Activated naive CD8-positive, alpha-beta T cell treated with anti-CD3 and anti-CD28 coated beads for 36 hours (primary cell): Measurements from ENCODE around the gene KIF5C. TPM values are rescaled to one million over a fixed set of nuclear protein-coding genes. Genes with fewer than 3 reads are reported as not detected.
A peak's percentile ranks its signal among the peaks of the same experiment; 100 is the strongest.
"Not testable (repeated sequence)": the region's sequence is repeated elsewhere in the genome, so short reads cannot be mapped to it uniquely, and the experiment has no call there.

ENCODE experiments used
- DNase-seq: peaks from one replicate; pipeline ENCODE4 v3.0.0; 2021
- H3K27ac Mint-ChIP-seq: one replicate; pipeline ENCODE4 v1.8.0; 2022; ENCODE audit warnings: mild to moderate bottlenecking, moderate library complexity, mixed read lengths
- H3K27me3 Mint-ChIP-seq: one replicate; pipeline ENCODE4 v1.8.0; 2022; ENCODE audit warnings: mild to moderate bottlenecking, mixed read lengths
- H3K36me3 Mint-ChIP-seq: one replicate; pipeline ENCODE4 v1.8.0; 2021; ENCODE audit warnings: mild to moderate bottlenecking, mixed read lengths
- H3K4me1 Mint-ChIP-seq: one replicate; pipeline ENCODE4 v1.8.0; 2021; ENCODE audit warnings: mixed read lengths
- H3K4me3 Mint-ChIP-seq: one replicate; pipeline ENCODE4 v1.8.0; 2022; ENCODE audit warnings: mild to moderate bottlenecking, moderate library complexity, mixed read lengths
- H3K9me3 Mint-ChIP-seq: one replicate; pipeline ENCODE4 v1.8.0; 2022; ENCODE audit warnings: mixed read lengths
- total RNA-seq, 2 experiments: library from RNA; stranded (reverse); gene quantifications; one replicate each; pipeline ENCODE4 v1.2.3, GENCODE V29; 2021

The KIF5C gene
- 10 to 100 TPM; 15.3 to 19.7 TPM for total RNA-seq

- Mint-ChIP-seq H3K36me3 (peaks cover 3% of the 10 kb centered on the region), H3K27ac (peak within 1 kb of the TSS; percentile 58), H3K4me3 (peak within 1 kb of the TSS; percentile 88), H3K9me3 (no peaks in the 10 kb centered on the region), H3K27me3 (peaks cover 41% of the 10 kb centered on the region), H3K4me1 (peaks cover 11% of the 10 kb centered on the region)
- DNase-seq = peak; percentile 90
Observed at GRCh38 chr2:148874868-148875341, at the start of gene KIF5C. Gene KIF5C (plus strand): TSS chr2:148875227. CDS start chr2:148875618, 391 bp downstream.

- Mint-ChIP-seq H3K4me3 (no peak overlapping the region), H3K36me3 (no peaks in the 10 kb centered on the region), H3K4me1 (no peaks in the 10 kb centered on the region), H3K27ac (no peak overlapping the region), H3K27me3 (no peaks in the 10 kb centered on the region), H3K9me3 (no peaks in the 10 kb centered on the region)
- no peak for DNase-seq
Observed at GRCh38 chr2:148826791-148827190, 48.2 kb upstream of the KIF5C start.

- no peak overlapping the region for H3K4me3 Mint-ChIP-seq
- H3K27ac Mint-ChIP-seq = no peak overlapping the region
- H3K4me1 Mint-ChIP-seq = no peaks in the 10 kb centered on the region
- no peaks in the 10 kb centered on the region for H3K36me3 Mint-ChIP-seq
- H3K27me3 Mint-ChIP-seq = no peaks in the 10 kb centered on the region
- no peak for DNase-seq
- no peaks in the 10 kb centered on the region for H3K9me3 Mint-ChIP-seq
Observed at GRCh38 chr2:148828941-148829340, 46.1 kb upstream of the KIF5C start.

GRCh38 chr2:148829618-148830017, 45.4 kb upstream of the KIF5C start:
- no peaks in the 10 kb centered on the region for H3K4me1 Mint-ChIP-seq
- H3K4me3 Mint-ChIP-seq = no peak overlapping the region
- DNase-seq = no peak
- H3K9me3 Mint-ChIP-seq = no peaks in the 10 kb centered on the region
- H3K36me3 Mint-ChIP-seq = no peaks in the 10 kb centered on the region
- no peak overlapping the region for H3K27ac Mint-ChIP-seq
- H3K27me3 Mint-ChIP-seq = no peaks in the 10 kb centered on the region

- DNase-seq = no peak
- Mint-ChIP-seq H3K4me1 (no peaks in the 10 kb centered on the region), H3K9me3 (no peaks in the 10 kb centered on the region), H3K36me3 (no peaks in the 10 kb centered on the region), H3K4me3 (no peak overlapping the region), H3K27ac (no peak overlapping the region), H3K27me3 (no peaks in the 10 kb centered on the region)
Observed at GRCh38 chr2:148832637-148833036, 42.4 kb upstream of the KIF5C start.

GRCh38 chr2:148842050-148842449, 33.0 kb upstream of the KIF5C start:
- H3K27ac Mint-ChIP-seq = no peak overlapping the region
- H3K4me1 Mint-ChIP-seq = peaks cover 3% of the 10 kb centered on the region
- no peak overlapping the region for H3K4me3 Mint-ChIP-seq
- H3K36me3 Mint-ChIP-seq = no peaks in the 10 kb centered on the region
- H3K9me3 Mint-ChIP-seq = peaks cover 11% of the 10 kb centered on the region
- DNase-seq = no peak
- H3K27me3 Mint-ChIP-seq = peaks cover 3% of the 10 kb centered on the region

GRCh38 chr2:148848146-148848545, 26.9 kb upstream of the KIF5C start:
- no peak for DNase-seq
- peaks cover 14% of the 10 kb centered on the region for H3K9me3 Mint-ChIP-seq
- H3K4me1 Mint-ChIP-seq = no peaks in the 10 kb centered on the region
- H3K36me3 Mint-ChIP-seq = peaks cover 7% of the 10 kb centered on the region
- H3K27me3 Mint-ChIP-seq = peaks cover 15% of the 10 kb centered on the region
- no peak overlapping the region for H3K4me3 Mint-ChIP-seq
- no peak overlapping the region for H3K27ac Mint-ChIP-seq

GRCh38 chr2:148853458-148853857, 21.6 kb upstream of the KIF5C start:
- DNase-seq = no peak
- peaks cover 21% of the 10 kb centered on the region for H3K27me3 Mint-ChIP-seq

GRCh38 chr2:148860037-148860436, 15.0 kb upstream of the KIF5C start:
- DNase-seq = no peak
- peaks cover 6% of the 10 kb centered on the region for H3K27me3 Mint-ChIP-seq
- H3K9me3 Mint-ChIP-seq = no peaks in the 10 kb centered on the region
- no peaks in the 10 kb centered on the region for H3K4me1 Mint-ChIP-seq
- no peak overlapping the region for H3K27ac Mint-ChIP-seq
- H3K4me3 Mint-ChIP-seq = no peak overlapping the region
- no peaks in the 10 kb centered on the region for H3K36me3 Mint-ChIP-seq

More at GRCh38 chr2:148853458-148853857, 21.6 kb upstream of the KIF5C start:
- H3K36me3 Mint-ChIP-seq = peaks cover 2% of the 10 kb centered on the region
- H3K27ac Mint-ChIP-seq = no peak overlapping the region
- no peak overlapping the region for H3K4me3 Mint-ChIP-seq
- H3K9me3 Mint-ChIP-seq = peaks cover 4% of the 10 kb centered on the region
- H3K4me1 Mint-ChIP-seq = no peaks in the 10 kb centered on the region

GRCh38 chr2:148861367-148861766, 13.7 kb upstream of the KIF5C start:
- Mint-ChIP-seq H3K9me3 (no peaks in the 10 kb centered on the region), H3K27ac (no peak overlapping the region), H3K36me3 (no peaks in the 10 kb centered on the region), H3K4me1 (no peaks in the 10 kb centered on the region), H3K27me3 (peaks cover 5% of the 10 kb centered on the region), H3K4me3 (no peak overlapping the region)
- no peak for DNase-seq

GRCh38 chr2:148862478-148862877, 12.5 kb upstream of the KIF5C start:
- not testable (repeated sequence) for H3K4me3 Mint-ChIP-seq, H3K4me1 Mint-ChIP-seq, H3K27me3 Mint-ChIP-seq, H3K9me3 Mint-ChIP-seq, H3K36me3 Mint-ChIP-seq, H3K27ac Mint-ChIP-seq, DNase-seq

- DNase-seq = no peak
- no peaks in the 10 kb centered on the region for H3K36me3 Mint-ChIP-seq
- H3K27ac Mint-ChIP-seq = no peak overlapping the region
- no peak overlapping the region for H3K4me3 Mint-ChIP-seq
- no peaks in the 10 kb centered on the region for H3K9me3 Mint-ChIP-seq
- peaks cover 4% of the 10 kb centered on the region for H3K4me1 Mint-ChIP-seq
- H3K27me3 Mint-ChIP-seq = peaks cover 32% of the 10 kb centered on the region
Observed at GRCh38 chr2:148865512-148865911, 9.5 kb upstream of the KIF5C start.

GRCh38 chr2:148866091-148866490, 8.9 kb upstream of the KIF5C start:
- H3K9me3 Mint-ChIP-seq = no peaks in the 10 kb centered on the region
- H3K27me3 Mint-ChIP-seq = peaks cover 35% of the 10 kb centered on the region
- H3K36me3 Mint-ChIP-seq = no peaks in the 10 kb centered on the region
- DNase-seq = no peak
- no peak overlapping the region for H3K4me3 Mint-ChIP-seq
- H3K27ac Mint-ChIP-seq = no peak overlapping the region
- peaks cover 4% of the 10 kb centered on the region for H3K4me1 Mint-ChIP-seq

- H3K27ac Mint-ChIP-seq = no peak overlapping the region
- H3K4me3 Mint-ChIP-seq = no peak overlapping the region
- H3K4me1 Mint-ChIP-seq = peaks cover 4% of the 10 kb centered on the region
- no peak for DNase-seq
- H3K9me3 Mint-ChIP-seq = no peaks in the 10 kb centered on the region
- peaks cover 43% of the 10 kb centered on the region for H3K27me3 Mint-ChIP-seq
- H3K36me3 Mint-ChIP-seq = no peaks in the 10 kb centered on the region
Observed at GRCh38 chr2:148867079-148867769, 7.8 kb upstream of the KIF5C start.

GRCh38 chr2:148875387-148876051, 492 bp downstream of the KIF5C start:
- Mint-ChIP-seq H3K9me3 (peaks cover 2% of the 10 kb centered on the region), H3K36me3 (peaks cover 8% of the 10 kb centered on the region), H3K4me1 (peaks cover 7% of the 10 kb centered on the region), H3K27ac (no peak overlapping the region), H3K4me3 (peak overlapping the region; percentile 88), H3K27me3 (peaks cover 35% of the 10 kb centered on the region)
- peak; percentile 29 for DNase-seq

- Mint-ChIP-seq H3K27ac (peak overlapping the region; percentile 58), H3K27me3 (peaks cover 31% of the 10 kb centered on the region), H3K36me3 (peaks cover 13% of the 10 kb centered on the region), H3K4me3 (peak overlapping the region; percentile 88), H3K9me3 (peaks cover 4% of the 10 kb centered on the region), H3K4me1 (peaks cover 7% of the 10 kb centered on the region)
- DNase-seq = peak; percentile 33
Observed at GRCh38 chr2:148876202-148876594, 1.2 kb downstream of the KIF5C start.
